Measurements from ENCODE around the gene FAM171A2.

- TF ChIP-seq GATA1 (IDR thresholded peaks at IDR 0.05; ENCODE audit: low read depth, low read length): no peak
- peak; percentile 80 for TF ChIP-seq POLR2A (IDR thresholded peaks at IDR 0.05; ENCODE audit: low read length)
These were observed 25.6 kb upstream of the FAM171A2 start, which contains the start of gene ITGA2B for GRCh38 chr17:44389281-44389680.
